ENCODE measurements around the gene DCP1B. TPM values are rescaled to one million over a fixed set of nuclear protein-coding genes. Genes with fewer than 3 reads are reported as not detected.

The DCP1B gene
- total RNA-seq, 1 experiment from 2014 or later: 4.8 TPM

GRCh38 chr12:1914114-1914911, 89.9 kb downstream of the DCP1B start:
- H3K27me3 ChIP-seq (ENCODE audit: control insufficient read depth, insufficient read depth, low read length): no peaks in the 10 kb centered on the region
- no peak for TF ChIP-seq REST (IDR thresholded peaks at IDR 0.05; ENCODE audit: insufficient read depth in 1 of 2, low read depth in 2 of 2, low read length in 1 of 2)
- no peak for TF ChIP-seq POLR2AphosphoS5 (IDR thresholded peaks at IDR 0.05; ENCODE audit: low read depth, low read length)
- TF ChIP-seq CTCF (IDR thresholded peaks at IDR 0.05): no peak
- TF ChIP-seq SIN3A (IDR thresholded peaks at IDR 0.05; ENCODE audit: borderline replicate concordance, insufficient read depth, low read depth, low read length): no peak
- TF ChIP-seq TCF7L2 (IDR thresholded peaks at IDR 0.05; ENCODE audit: low read depth, low read length): no peak
- POLR2A ChIA-PET: no interaction called here
- CTCF ChIA-PET: no interaction called here
- no peak overlapping the region for H3K27ac ChIP-seq (ENCODE audit: low read length)
- DNase-seq (ENCODE audit: low read depth, low spot score) (no peak), ATAC-seq (no peak)
- no peaks in the 10 kb centered on the region for H3K36me3 ChIP-seq (ENCODE audit: control insufficient read depth, insufficient read depth, low read length)
- no peak overlapping the region for H3K4me3 ChIP-seq (ENCODE audit: low read depth in 2 of 2, low read length in 2 of 2)
- intact Hi-C loops (cut with micrococcal nuclease; ENCODE audit: unreplicated experiment): no loop called here
- no TSS peak for BruUV-seq (replicated peaks)
- in situ Hi-C loops (cut with HindIII; ENCODE audit: low pct_unique_long_range_greater_than_20kb, low sequenced_read_pairs): no loop called here
- no peaks in the 10 kb centered on the region for H3K4me1 ChIP-seq (ENCODE audit: control insufficient read depth, insufficient read depth, low read length)
- no peaks in the 10 kb centered on the region for H3K9me3 ChIP-seq (ENCODE audit: control insufficient read depth, insufficient read depth, low read depth, low read length)

GRCh38 chr12:1913377-1914113, 90.7 kb downstream of the DCP1B start:
- ChIA-PET POLR2A (no interaction called here), CTCF (no interaction called here)
- Histone ChIP-seq H3K4me1 (ENCODE audit: control insufficient read depth, insufficient read depth, low read length) (no peaks in the 10 kb centered on the region), H3K4me3 (ENCODE audit: low read depth in 2 of 2, low read length in 2 of 2) (no peak overlapping the region), H3K36me3 (ENCODE audit: control insufficient read depth, insufficient read depth, low read length) (no peaks in the 10 kb centered on the region), H3K27ac (ENCODE audit: low read length) (no peak overlapping the region), H3K27me3 (ENCODE audit: control insufficient read depth, insufficient read depth, low read length) (no peaks in the 10 kb centered on the region), H3K9me3 (ENCODE audit: control insufficient read depth, insufficient read depth, low read depth, low read length) (no peaks in the 10 kb centered on the region)
- no peak for TF ChIP-seq CTCF (IDR thresholded peaks at IDR 0.05)
- TF ChIP-seq SIN3A (IDR thresholded peaks at IDR 0.05; ENCODE audit: borderline replicate concordance, insufficient read depth, low read depth, low read length): no peak
- TF ChIP-seq REST (IDR thresholded peaks at IDR 0.05; ENCODE audit: insufficient read depth in 1 of 2, low read depth in 2 of 2, low read length in 1 of 2): no peak
- TF ChIP-seq POLR2AphosphoS5 (IDR thresholded peaks at IDR 0.05; ENCODE audit: low read depth, low read length): no peak
- no peak for TF ChIP-seq TCF7L2 (IDR thresholded peaks at IDR 0.05; ENCODE audit: low read depth, low read length)
- intact Hi-C loops (cut with micrococcal nuclease; ENCODE audit: unreplicated experiment) (no loop called here), in situ Hi-C loops (cut with HindIII; ENCODE audit: low pct_unique_long_range_greater_than_20kb, low sequenced_read_pairs) (no loop called here)
- ATAC-seq: no peak
- BruUV-seq (replicated peaks): no TSS peak
- DNase-seq (ENCODE audit: low read depth, low spot score): no peak
